Measurements from ENCODE around the gene ATP10A. TPM values are rescaled to one million over a fixed set of nuclear protein-coding genes. Genes with fewer than 3 reads are reported as not detected.

Gene ATP10A
- total RNA-seq, 1 donor: 1.3 TPM

GRCh38 chr15:25771338-25771706 is 91.8 kb downstream of the ATP10A start:
- H3K4me3 ChIP-seq (ENCODE audit: low read depth, low read length): no peak overlapping the region
- DNase-seq (ENCODE audit: low read depth): no peak
- no peak for TF ChIP-seq CTCF (IDR thresholded peaks at IDR 0.05; ENCODE audit: insufficient read depth, low read depth, low read length)

GRCh38 chr15:25770618-25771337 is 92.3 kb downstream of the ATP10A start:
- no peak for DNase-seq (ENCODE audit: low read depth)
- no peak overlapping the region for H3K4me3 ChIP-seq (ENCODE audit: low read depth, low read length)
- TF ChIP-seq CTCF (IDR thresholded peaks at IDR 0.05; ENCODE audit: insufficient read depth, low read depth, low read length): no peak

- no peak for DNase-seq (ENCODE audit: low read depth)
- no peak for TF ChIP-seq CTCF (IDR thresholded peaks at IDR 0.05; ENCODE audit: insufficient read depth, low read depth, low read length)
- H3K4me3 ChIP-seq (ENCODE audit: low read depth, low read length): no peak overlapping the region
These were observed 93.1 kb downstream of the ATP10A start for GRCh38 chr15:25770031-25770430.

GRCh38 chr15:25768271-25768670 is 94.9 kb downstream of the ATP10A start:
- no peak for DNase-seq (ENCODE audit: low read depth)
- no peak for TF ChIP-seq CTCF (IDR thresholded peaks at IDR 0.05; ENCODE audit: insufficient read depth, low read depth, low read length)

DNA sequence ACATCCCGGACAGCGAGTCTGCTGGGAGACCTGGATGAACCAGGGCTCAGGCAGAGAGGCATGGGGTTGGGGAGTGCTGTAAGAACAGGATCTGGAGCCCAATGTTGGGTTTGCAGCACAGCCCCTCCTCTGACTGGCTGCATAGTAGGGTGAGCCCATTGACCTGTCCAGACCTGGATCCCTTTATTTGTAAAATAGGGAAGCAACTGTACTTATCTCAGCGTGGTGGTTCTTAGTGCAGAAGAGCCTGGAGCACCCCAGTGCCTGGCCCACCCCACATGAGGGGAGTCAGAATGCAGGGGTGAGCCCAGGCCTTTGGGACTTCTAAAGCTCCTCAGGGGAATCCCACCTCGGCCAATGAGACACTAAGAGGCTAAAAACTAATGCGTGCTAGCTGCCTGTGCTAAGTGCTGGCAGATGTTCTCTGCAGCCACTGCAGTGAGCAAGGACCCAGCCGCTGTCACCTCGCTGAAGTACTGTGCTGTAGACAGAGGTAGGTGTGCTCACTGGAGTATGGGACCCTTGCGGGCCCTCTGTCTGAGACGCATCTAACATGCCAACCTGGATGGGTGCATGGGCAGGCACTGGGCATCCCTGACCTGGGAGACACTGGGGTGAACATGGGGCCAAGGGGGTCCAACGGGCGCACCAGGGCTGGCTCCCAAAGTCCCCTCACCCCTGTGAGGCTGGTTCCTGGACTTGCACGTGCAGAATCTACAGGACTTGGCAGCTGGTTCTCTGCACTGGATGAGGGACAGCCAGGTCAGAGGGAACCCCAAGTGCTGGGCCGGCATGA is 95.6 kb downstream of the ATP10A start:
- no peak for DNase-seq (ENCODE audit: low read depth)
- no peak for TF ChIP-seq CTCF (IDR thresholded peaks at IDR 0.05; ENCODE audit: insufficient read depth, low read depth, low read length)
- H3K4me3 ChIP-seq (ENCODE audit: low read depth, low read length): no peak overlapping the region

More at GRCh38 chr15:25768271-25768670, 94.9 kb downstream of the ATP10A start:
- H3K4me3 ChIP-seq (ENCODE audit: low read depth, low read length): no peak overlapping the region

DNA sequence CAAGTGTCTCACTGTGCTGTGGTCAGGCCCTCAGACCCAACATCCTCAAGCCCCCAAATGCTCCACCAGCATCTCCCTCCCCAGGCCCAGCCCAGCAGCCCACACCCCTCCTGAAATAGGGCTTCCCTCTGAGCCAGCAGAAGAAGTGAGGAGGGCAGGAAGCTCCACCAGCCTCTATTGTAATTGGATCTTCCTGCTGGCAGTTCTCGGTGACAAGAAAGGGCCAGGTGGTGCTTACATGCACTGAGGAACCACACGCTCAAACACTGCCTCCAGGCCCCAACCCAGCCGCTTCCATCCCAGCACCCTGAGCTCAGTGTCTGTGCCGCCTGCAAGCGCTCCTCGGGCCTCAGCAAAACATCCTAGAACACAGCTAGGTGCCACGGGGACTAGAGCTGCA is 96.7 kb downstream of the ATP10A start:
- no peak for DNase-seq (ENCODE audit: low read depth)
- H3K4me3 ChIP-seq (ENCODE audit: low read depth, low read length): no peak overlapping the region
- no peak for TF ChIP-seq CTCF (IDR thresholded peaks at IDR 0.05; ENCODE audit: insufficient read depth, low read depth, low read length)

Measured in fibroblast of villous mesenchyme (primary cell).